ENCODE results near the gene LTC4S. TPM values are rescaled to one million over a fixed set of nuclear protein-coding genes. Genes with fewer than 3 reads are reported as not detected.

The LTC4S gene
- total and polyA plus RNA-seq, 4 experiments from 2014 or later: 4.2 to 9.4 (median 6.6) TPM

- Histone ChIP-seq H3K27ac (ENCODE audit: low read depth, low read length) (no peak overlapping the region), H3K4me3 (ENCODE audit: low read length in 2 of 2) (no peak overlapping the region), H3K27me3 (ENCODE audit: insufficient read depth, low read length) (no peaks in the 10 kb centered on the region), H3K4me1 (ENCODE audit: insufficient read depth, low read length) (peaks cover 42% of the 10 kb centered on the region), H3K36me3 (ENCODE audit: insufficient read depth, low read length) (peaks cover 17% of the 10 kb centered on the region), H3K9me3 (ENCODE audit: control insufficient read depth in 1 of 2, low read length in 2 of 2) (no peaks in the 10 kb centered on the region)
- Mint-ChIP-seq H3K4me1 (peaks cover 14 to 48% (median 30%) of the 10 kb centered on the region in 4 donors), H3K9me3 (no peaks in the 10 kb centered on the region), H3K27ac (peak overlapping the region in 6 of 7 donors; percentile 27 to 85 (median 66)), H3K4me3 (peak overlapping the region in 2 of 8 donors; percentile 43 to 81), H3K27me3 (no peaks in the 10 kb centered on the region), H3K36me3 (peaks cover 3 to 24% of the 10 kb centered on the region in 2 donors)
- POLR2A ChIA-PET (ENCODE audit: partially characterized antibody): interaction anchor here (0.7 to 8.7 kb wide), 11 partner anchors 9 to 179 kb away, joined by 3 to 159 read pairs (median 6); partner anchors contain the start of genes HNRNPH1, LTC4S, MAML1 and MRNIP
- intact Hi-C loops (cut with micrococcal nuclease): loop anchor here (1.0 to 10.0 kb wide), 4 partner anchors 35 to 288 kb away; partner anchors contain the start of gene RNF130
- DNase-seq: no peak
- CTCF ChIA-PET (ENCODE audit: partially characterized antibody): interaction anchor here (0.7 to 4.9 kb wide), 38 partner anchors 10 to 289 kb away, joined by 3 to 57 read pairs (median 4); partner anchors contain the start of genes LTC4S, MAML1, MRNIP and SQSTM1
Measured at GRCh38 chr5:179802207-179802883, 8.6 kb downstream of the LTC4S start.

- peaks cover 16% of the 10 kb centered on the region for H3K36me3 ChIP-seq (ENCODE audit: insufficient read depth, low read length)
- no peak overlapping the region for H3K27ac ChIP-seq (ENCODE audit: low read depth, low read length)
- H3K4me1 ChIP-seq (ENCODE audit: insufficient read depth, low read length): peaks cover 42% of the 10 kb centered on the region
- no peaks in the 10 kb centered on the region for H3K9me3 Mint-ChIP-seq
- H3K27ac Mint-ChIP-seq: peak overlapping the region in 4 of 7 donors; percentile 27 to 87 (median 51)
- H3K27me3 ChIP-seq (ENCODE audit: insufficient read depth, low read length): no peaks in the 10 kb centered on the region
- POLR2A ChIA-PET (ENCODE audit: partially characterized antibody): interaction anchor here (1.0 to 8.7 kb wide), 9 partner anchors 7 to 105 kb away, joined by 3 to 159 read pairs (median 6); partner anchors contain the start of genes LTC4S, MAML1, MRNIP and SQSTM1
- peaks cover 14 to 47% (median 30%) of the 10 kb centered on the region in 4 donors for H3K4me1 Mint-ChIP-seq
- H3K36me3 Mint-ChIP-seq: peaks cover 3 to 21% of the 10 kb centered on the region in 2 donors
- DNase-seq: no peak
- CTCF ChIA-PET (ENCODE audit: partially characterized antibody): interaction anchor here (1.2 to 4.9 kb wide), 10 partner anchors 40 to 288 kb away, joined by 3 to 57 read pairs (median 5); partner anchors contain the start of genes MAML1, MRNIP and TBC1D9B
- H3K4me3 ChIP-seq (ENCODE audit: low read length in 2 of 2): no peak overlapping the region
- H3K9me3 ChIP-seq (ENCODE audit: control insufficient read depth in 1 of 2, low read length in 2 of 2): no peaks in the 10 kb centered on the region
- H3K4me3 Mint-ChIP-seq: peak overlapping the region in 1 of 8 donors; percentile 10
- intact Hi-C loops (cut with micrococcal nuclease): loop anchor here (1.0 to 10.0 kb wide), 4 partner anchors 34 to 287 kb away; partner anchors contain the start of gene RNF130
- no peaks in the 10 kb centered on the region for H3K27me3 Mint-ChIP-seq
Measured at GRCh38 chr5:179802950-179803562, 9.3 kb downstream of the LTC4S start.

- Histone ChIP-seq H3K4me3 (ENCODE audit: low read length in 2 of 2) (no peak overlapping the region), H3K9me3 (ENCODE audit: control insufficient read depth in 1 of 2, low read length in 2 of 2) (no peaks in the 10 kb centered on the region), H3K36me3 (ENCODE audit: insufficient read depth, low read length) (peaks cover 8% of the 10 kb centered on the region), H3K4me1 (ENCODE audit: insufficient read depth, low read length) (peaks cover 42% of the 10 kb centered on the region), H3K27ac (ENCODE audit: low read depth, low read length) (peak overlapping the region; percentile 26), H3K27me3 (ENCODE audit: insufficient read depth, low read length) (no peaks in the 10 kb centered on the region)
- Mint-ChIP-seq H3K27ac (peak overlapping the region; percentile 4 to 88 (median 86)), H3K4me3 (peak overlapping the region; percentile 41 to 90 (median 86)), H3K36me3 (peaks cover 3 to 18% of the 10 kb centered on the region in 2 donors), H3K27me3 (no peaks in the 10 kb centered on the region), H3K9me3 (no peaks in the 10 kb centered on the region), H3K4me1 (peaks cover 14 to 50% (median 30%) of the 10 kb centered on the region in 4 donors)
- intact Hi-C loops (cut with micrococcal nuclease): loop anchor here (5.0 to 10.0 kb wide), 3 partner anchors 33 to 268 kb away; partner anchors contain the start of gene RNF130
- DNase-seq: no peak
- ChIA-PET CTCF (ENCODE audit: partially characterized antibody) (interaction anchor here (4.9 kb wide), 1 partner anchor 104 kb away, joined by 57 read pairs; the partner anchor contains the start of gene TBC1D9B), POLR2A (ENCODE audit: partially characterized antibody) (interaction anchor here (0.9 to 8.7 kb wide), 7 partner anchors 8 to 71 kb away, joined by 3 to 159 read pairs (median 6); partner anchors contain the start of genes MAML1, MRNIP and SQSTM1)
Measured at GRCh38 chr5:179803651-179804554, 10.1 kb downstream of the LTC4S start.

GRCh38 chr5:179804555-179804947, 10.8 kb downstream of the LTC4S start:
- Mint-ChIP-seq H3K9me3 (no peaks in the 10 kb centered on the region), H3K27ac (peak overlapping the region in 6 of 7 donors; percentile 53 to 90 (median 86)), H3K4me3 (peak overlapping the region; percentile 80 to 90 (median 86)), H3K27me3 (no peaks in the 10 kb centered on the region), H3K4me1 (peaks cover 14 to 47% (median 30%) of the 10 kb centered on the region in 4 donors), H3K36me3 (peaks cover 3 to 11% of the 10 kb centered on the region in 2 donors)
- Histone ChIP-seq H3K27me3 (ENCODE audit: insufficient read depth, low read length) (no peaks in the 10 kb centered on the region), H3K27ac (ENCODE audit: low read depth, low read length) (peak overlapping the region; percentile 61), H3K36me3 (ENCODE audit: insufficient read depth, low read length) (peaks cover 3% of the 10 kb centered on the region), H3K9me3 (ENCODE audit: control insufficient read depth in 1 of 2, low read length in 2 of 2) (no peaks in the 10 kb centered on the region), H3K4me3 (ENCODE audit: low read length in 2 of 2) (no peak overlapping the region), H3K4me1 (ENCODE audit: insufficient read depth, low read length) (peaks cover 42% of the 10 kb centered on the region)
- DNase-seq: no peak
- ChIA-PET POLR2A (ENCODE audit: partially characterized antibody) (interaction anchor here (0.9 to 8.7 kb wide), 6 partner anchors 9 to 54 kb away, joined by 3 to 159 read pairs (median 5); partner anchors contain the start of genes MRNIP and SQSTM1), CTCF (ENCODE audit: partially characterized antibody) (interaction anchor here (4.9 kb wide), 1 partner anchor 103 kb away, joined by 57 read pairs; the partner anchor contains the start of gene TBC1D9B)
- intact Hi-C loops (cut with micrococcal nuclease): loop anchor here (5.0 to 10.0 kb wide), 3 partner anchors 33 to 268 kb away; partner anchors contain the start of gene RNF130

GRCh38 chr5:179805070-179805528, 11.3 kb downstream of the LTC4S start:
- Mint-ChIP-seq H3K4me1 (peaks cover 14 to 42% (median 30%) of the 10 kb centered on the region in 4 donors), H3K9me3 (no peaks in the 10 kb centered on the region), H3K36me3 (peaks cover 3 to 7% of the 10 kb centered on the region in 2 donors), H3K4me3 (peak overlapping the region; percentile 80 to 90 (median 86)), H3K27me3 (no peaks in the 10 kb centered on the region), H3K27ac (peak overlapping the region; percentile 80 to 93 (median 87))
- Histone ChIP-seq H3K9me3 (ENCODE audit: control insufficient read depth in 1 of 2, low read length in 2 of 2) (no peaks in the 10 kb centered on the region), H3K4me1 (ENCODE audit: insufficient read depth, low read length) (peaks cover 42% of the 10 kb centered on the region), H3K36me3 (ENCODE audit: insufficient read depth, low read length) (no peaks in the 10 kb centered on the region), H3K27ac (ENCODE audit: low read depth, low read length) (peak overlapping the region; percentile 61), H3K27me3 (ENCODE audit: insufficient read depth, low read length) (no peaks in the 10 kb centered on the region), H3K4me3 (ENCODE audit: low read length in 2 of 2) (peak overlapping the region in 1 of 2 donors; percentile 54)
- CTCF ChIA-PET (ENCODE audit: partially characterized antibody): interaction anchor here (0.9 to 1.5 kb wide), 4 partner anchors 8 to 181 kb away, joined by 3 to 4 read pairs (median 4); partner anchors contain the start of genes HNRNPH1 and TBC1D9B
- intact Hi-C loops (cut with micrococcal nuclease): loop anchor here (5.0 to 10.0 kb wide), 2 partner anchors 170 to 487 kb away; partner anchors contain the start of gene MAPK9
- DNase-seq: no peak
- POLR2A ChIA-PET (ENCODE audit: partially characterized antibody): interaction anchor here (0.9 to 8.7 kb wide), 12 partner anchors 11 to 254 kb away, joined by 3 to 159 read pairs (median 7); partner anchors contain the start of genes HNRNPH1, LTC4S, MAML1 and MRNIP

Data from CD4-positive, alpha-beta memory T cell (primary cell).